GM12891 (cell line): ENCODE results near the gene ERCC6L2.

ENCODE experiments used
- PAX5 ChIP-seq: IDR thresholded peaks from 2 replicates; pipeline ENCODE4 v1.6.1; 2011; ENCODE audit warnings: low read length, moderate library complexity, mild to moderate bottlenecking; ENCODE audit not compliant: insufficient read depth, severe bottlenecking
- POLR2A ChIP-seq: IDR thresholded peaks from 2 replicates; pipeline ENCODE4 v1.6.1; 2011; ENCODE audit warnings: low read depth, low read length, control low read depth
- POLR2AphosphoS5 ChIP-seq: IDR thresholded peaks from 2 replicates; pipeline ENCODE4 v1.6.1; 2011; ENCODE audit warnings: low read depth, low read length, control low read depth
- TAF1 ChIP-seq: IDR thresholded peaks from 2 replicates; pipeline ENCODE4 v1.6.1; 2011; ENCODE audit warnings: low read depth, low read length, control low read depth

DNA sequence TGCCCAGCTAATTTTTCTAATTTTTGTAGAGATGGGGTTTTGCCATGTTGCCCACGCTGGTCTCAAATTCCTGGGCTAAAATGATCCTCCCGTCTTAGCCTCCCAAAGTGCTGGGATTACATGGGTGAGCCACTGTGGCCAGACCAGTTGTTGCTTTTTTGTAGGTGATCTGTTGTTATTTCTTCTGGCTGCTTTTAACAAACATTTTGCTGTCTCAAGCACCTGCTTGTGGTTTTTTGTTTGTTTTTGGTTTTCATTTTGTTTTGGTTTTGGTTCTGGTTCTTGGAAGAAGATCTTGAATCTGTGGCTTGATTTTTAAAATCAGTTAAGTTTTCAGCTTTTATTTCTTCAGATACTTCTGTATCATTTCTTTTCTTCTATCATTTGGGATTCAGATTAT, 21.1 kb downstream of the ERCC6L2 start:
- TF ChIP-seq POLR2AphosphoS5: no peak
- TF ChIP-seq TAF1: no peak
- no peak for TF ChIP-seq POLR2A
- no peak for TF ChIP-seq PAX5
